T-helper 2 cell (primary cell): Measurements from ENCODE around the gene HS3ST6.
"Not testable (repeated sequence)": the region's sequence is repeated elsewhere in the genome, so short reads cannot be mapped to it uniquely, and the experiment has no call there.

Experiments used
- DNase-seq, 5 experiments: peaks; one replicate each; pipeline versions ENCODE4 v3.0.0 to v3.0.0-alpha.2; 2012 to 2022

The HS3ST6 gene

DNA sequence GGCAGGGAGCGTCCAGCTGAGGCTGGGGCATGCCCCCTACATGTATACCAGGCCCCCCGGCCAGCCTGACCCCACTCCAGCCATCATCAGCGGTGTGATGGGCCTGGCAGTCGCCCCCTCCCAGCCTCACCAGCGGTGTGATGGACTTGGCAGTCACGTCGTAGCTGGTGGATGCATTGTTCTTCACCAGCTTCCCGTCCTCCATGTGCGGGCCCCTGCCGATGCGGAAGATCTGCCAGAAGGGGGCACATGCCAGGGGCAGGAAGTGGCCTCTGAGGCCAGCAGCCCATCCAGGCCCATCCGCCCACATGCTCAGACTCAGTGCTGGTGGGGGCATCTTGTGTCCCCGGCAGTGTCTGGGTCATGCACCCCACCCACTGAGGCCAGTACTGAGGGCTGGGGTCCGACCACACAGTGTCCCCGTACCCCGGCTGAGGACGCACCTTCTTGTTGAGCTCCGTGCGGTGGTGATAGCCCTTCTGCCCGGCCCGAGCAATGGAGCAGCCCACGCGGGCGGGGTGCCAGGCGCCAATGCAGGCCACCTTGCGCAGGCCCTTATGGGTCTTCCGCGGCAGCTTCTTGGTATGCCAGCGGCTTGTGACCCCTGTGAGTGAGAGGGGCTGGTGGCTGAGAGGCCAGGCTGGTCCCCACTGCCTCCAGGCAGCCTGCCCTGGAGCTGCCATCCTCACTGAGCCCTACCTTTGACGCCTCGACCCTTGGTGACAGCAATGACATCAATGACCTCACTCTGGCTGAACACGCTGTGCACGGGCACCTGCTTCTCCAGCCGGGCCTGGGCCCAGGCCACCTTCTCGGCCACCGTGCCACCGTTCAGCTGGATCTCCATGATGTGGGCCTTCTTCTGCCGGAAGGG, 28.5 kb upstream of the HS3ST6 start:
- DNase-seq = no peak

DNA sequence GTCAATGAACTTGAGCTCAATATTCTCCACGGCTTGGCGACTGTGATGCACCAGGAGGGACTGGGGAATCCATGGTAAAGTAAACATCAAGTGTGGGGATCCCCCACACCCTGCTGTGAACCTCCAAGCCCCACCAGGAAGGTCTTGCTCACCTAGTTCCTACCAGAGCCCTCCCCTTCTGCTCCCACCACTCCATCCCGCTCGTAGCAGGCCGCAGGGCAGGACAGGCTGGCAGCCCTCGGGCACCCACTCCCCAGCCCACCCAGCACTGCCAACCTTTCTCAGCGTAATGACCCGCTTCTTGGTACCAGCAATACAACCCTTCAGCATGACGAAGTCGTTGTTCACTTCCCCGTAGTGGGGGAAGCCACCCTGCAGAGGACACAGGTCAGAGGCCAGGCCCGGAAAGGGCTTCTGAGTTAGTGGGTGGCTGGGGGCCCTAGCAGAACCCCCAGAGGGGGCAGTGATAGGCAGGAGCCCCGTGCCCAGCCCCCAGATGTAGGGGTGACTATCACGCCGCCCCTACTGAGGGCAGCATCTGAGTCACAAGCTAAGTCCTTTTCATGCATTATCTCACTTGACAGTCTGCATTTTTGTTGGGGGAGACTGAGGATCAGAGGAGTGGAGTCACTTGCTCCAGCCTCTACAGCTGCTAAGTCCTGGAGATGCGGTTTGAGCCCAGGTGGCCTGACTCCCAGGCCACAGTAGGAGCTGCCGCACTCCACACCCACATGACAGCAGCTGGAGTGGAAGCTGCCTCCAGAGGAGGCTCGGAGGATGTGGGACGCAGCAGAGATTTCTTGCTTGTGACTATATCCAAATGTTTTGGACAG, 27.6 kb upstream of the HS3ST6 start:
- no peak for DNase-seq

DNA sequence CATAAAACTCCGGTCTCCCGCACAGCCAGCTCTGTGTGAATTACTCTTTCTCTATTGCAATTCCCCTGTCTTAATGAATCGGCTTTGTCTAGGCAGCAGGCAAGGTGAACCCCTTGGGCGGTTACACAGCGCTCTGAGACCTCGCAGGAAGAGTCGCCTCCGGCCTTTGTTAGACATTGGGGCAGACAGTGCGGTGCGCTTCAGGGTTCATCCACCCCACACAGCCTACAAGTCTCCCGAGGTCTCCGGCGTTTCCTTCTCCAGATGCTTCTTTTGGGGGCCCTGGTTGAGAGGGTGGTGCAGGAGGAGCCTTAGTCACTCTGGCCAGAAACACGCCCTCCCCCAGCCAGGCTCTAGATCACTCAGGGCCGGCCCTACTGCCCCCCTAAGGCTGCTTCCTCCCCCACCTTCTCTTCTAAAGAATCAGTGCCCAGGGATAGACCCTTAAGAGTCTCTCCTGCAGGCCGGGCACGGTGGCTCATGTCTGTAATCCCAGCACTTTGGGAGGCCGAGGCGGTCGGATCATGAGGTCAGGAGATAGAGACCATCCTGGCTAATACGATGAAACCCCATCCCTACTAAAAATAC, 26.5 kb upstream of the HS3ST6 start:
- no peak for DNase-seq

DNA sequence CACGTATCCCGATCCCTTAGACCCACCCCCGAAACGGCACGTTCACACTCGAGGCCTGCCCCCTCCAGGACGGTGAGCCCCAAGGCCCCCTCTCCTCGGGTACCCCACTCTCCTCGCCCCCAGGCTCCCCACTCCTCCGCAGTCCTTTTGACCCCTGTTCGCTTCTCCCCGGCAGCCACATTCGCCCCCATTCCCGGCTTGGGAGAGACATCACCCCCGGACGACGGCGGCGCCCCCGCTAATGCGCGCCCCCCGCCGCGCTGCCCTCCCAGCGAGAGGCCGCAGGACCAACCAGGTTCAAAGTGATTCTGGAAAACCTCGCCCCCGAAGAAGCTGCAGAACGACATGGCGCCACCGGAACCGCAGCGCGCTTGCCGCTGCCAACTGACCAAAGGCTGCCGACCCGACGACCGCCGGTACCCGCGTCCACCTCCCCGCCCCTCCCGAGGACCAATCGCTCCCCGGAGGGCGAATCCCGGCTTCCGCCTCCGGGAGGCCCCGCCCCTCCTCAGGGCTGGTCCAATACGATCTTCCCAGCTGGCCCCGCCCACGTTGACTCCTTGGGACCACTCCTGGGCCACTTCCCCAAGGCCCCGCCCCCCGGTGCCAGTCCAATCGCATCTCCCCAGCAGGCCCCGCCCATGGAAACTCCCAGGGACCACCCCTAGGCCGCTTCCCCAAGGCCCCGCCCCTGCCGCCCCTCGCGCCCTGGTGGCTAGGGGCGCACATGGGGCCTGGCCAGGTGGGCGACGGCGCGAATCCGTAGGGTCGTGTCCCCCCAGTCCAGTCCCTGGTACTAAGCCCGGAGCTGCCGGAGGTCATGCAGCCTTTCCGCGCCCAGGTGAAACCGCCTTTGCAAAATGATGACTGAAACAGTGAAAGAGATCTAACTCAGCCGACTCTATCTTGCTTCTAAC, 24.9 kb upstream of the HS3ST6 start, which contains the start of gene MSRB1:
MSRB1 (minus strand) TSS at position 390 of the 917 bp plus-strand sequence; CDS start at position 347, 43 bp downstream.
- peak; percentile 98 to 100 (median 99) for DNase-seq

DNA sequence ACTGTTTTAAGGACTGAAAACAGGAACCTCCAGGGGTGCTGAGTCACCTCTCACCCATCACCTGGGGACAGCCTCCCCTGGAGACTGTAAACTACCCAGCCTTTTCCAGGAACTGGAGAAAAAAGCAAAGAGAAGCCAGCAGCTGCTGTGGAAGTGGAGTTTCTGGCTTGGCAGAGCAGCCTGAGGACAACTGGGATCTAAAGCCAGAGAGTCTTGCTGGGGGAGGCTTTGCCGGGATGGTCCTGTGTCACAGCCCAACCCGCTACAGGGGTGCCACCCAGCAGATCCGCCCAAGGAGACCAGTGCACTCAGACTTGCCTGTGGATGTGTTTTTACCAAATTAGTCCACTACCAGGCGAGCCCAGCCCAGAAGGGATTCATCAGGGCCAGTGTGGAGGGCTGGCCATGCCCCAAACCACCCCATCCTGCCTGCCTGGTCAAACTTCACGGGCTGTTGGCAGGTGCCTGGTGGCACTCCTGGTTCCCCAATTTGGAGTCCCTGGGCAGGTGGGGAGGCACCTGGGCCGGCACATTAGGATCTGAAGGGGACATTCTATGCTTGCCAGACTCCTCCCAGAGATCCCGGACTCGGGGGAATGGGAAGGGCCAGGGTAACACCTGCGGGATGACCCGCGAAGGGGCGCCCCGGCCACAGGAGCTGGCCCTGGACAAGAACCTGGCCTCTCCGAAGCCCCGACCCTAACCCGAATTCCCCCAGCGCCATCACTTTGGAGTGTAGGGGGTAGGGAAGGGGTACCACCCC, 24.0 kb upstream of the HS3ST6 start:
- no peak for DNase-seq

DNA sequence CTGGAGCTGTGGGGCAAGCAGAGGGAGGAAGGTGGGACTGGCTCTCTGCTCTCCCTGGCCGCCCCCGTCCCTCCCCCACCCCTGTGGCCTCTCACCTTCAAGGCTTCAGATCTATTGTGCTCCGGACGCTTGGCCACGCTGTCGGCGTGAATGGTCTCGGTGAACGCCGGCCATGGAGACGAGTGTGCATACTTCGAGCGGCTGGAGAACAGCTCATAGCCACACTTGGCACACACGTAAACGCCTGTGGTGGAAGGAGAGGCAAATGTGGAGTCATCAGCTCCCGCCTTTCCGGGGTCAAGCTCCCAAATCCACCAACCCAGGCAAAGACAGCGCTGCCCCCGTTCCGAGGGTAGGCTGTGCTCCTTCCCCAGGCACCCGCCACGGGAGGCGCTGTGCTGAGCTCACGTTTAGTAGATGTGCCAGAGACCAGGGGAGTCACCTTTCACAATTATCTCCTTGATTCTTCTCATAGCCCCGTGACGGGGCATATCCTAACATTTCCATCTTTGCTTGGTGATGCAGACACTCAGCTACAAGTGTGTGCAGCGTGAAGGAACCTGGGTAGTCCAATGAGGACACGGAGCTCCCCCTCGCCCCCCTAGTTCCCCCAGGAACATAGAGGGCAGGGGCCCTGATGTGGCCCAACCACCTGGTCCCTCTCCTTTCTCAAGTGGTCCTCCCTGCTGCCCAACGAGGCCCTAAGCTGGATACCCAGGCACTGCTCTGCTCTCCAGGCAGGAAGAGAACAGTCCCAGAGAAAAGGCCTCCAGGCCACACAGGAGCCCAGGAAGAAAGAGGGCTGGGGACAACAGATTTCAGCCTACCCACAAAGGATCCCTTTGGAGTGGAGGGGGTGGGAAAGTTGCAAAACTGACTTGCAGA, 23.2 kb upstream of the HS3ST6 start:
- DNase-seq = no peak

- no peak for DNase-seq
Observed at GRCh38 chr16:1940273-1941161, 22.3 kb upstream of the HS3ST6 start.

GRCh38 chr16:1939833-1940232, 21.6 kb upstream of the HS3ST6 start:
- DNase-seq = not testable (repeated sequence)

- no peak for DNase-seq
Observed at GRCh38 chr16:1938910-1939309, 20.7 kb upstream of the HS3ST6 start.

- no peak for DNase-seq
Observed at GRCh38 chr16:1938316-1938715, 20.1 kb upstream of the HS3ST6 start.

DNA sequence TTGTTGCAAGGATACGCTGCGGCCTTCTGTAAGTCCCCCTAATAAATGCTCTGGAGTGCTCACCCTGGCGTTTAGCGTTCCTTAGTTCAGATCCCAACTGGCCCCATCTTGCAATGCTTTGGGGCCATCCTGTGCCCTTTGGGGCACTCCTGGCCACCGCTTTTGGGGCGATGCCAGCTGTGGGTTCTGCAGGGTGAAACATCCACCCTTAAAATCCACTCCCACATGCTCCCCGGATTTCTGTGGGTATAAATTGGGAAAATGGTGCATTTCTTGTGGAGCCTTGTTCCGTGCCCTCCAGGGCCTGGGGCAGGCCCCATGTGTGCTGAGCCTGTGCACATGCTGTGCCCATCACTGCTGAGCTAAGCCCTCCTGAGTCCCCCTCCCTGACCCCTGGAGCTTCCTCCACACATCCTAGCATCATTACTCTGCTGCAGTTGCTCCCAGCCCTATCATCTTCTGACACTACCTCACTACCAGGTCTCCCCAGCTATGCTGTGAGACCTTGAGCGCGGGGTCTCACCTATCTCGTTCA, 18.8 kb upstream of the HS3ST6 start:
- DNase-seq = no peak

DNA sequence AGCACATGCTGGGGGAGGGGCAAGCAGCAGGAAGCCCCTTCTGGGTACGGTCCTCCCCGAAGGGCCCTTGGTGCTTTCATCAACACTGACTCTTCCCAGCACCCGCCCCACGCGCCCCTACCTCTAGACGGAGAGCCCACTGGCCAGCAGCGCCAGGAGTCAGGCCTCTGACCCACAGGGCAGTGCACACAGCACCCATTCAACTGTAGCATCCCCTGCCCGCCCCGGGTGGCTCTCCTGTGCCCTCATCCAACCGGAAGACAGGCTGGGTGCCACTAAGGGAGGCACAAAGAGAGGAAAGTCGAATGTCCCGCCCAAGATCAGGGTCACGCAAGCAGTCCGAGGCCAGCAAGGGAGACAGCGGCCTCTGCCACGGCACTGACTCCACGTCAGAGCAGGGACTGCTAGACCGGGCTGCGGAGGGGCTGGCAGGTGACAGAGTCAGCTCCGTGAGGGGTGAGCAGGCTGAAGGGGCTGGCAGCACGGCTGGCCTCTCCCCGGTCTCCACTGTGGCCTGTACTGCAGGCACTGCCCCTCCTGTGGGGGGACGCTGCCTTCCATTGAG, 15.0 kb upstream of the HS3ST6 start:
- no peak for DNase-seq

GRCh38 chr16:1932050-1933028, 14.1 kb upstream of the HS3ST6 start:
- no peak for DNase-seq

- DNase-seq = no peak
Observed at GRCh38 chr16:1930338-1930720, 12.1 kb upstream of the HS3ST6 start.

- DNase-seq = peak; percentile 84 to 94 (median 87)
Observed at GRCh38 chr16:1929578-1930337, 11.5 kb upstream of the HS3ST6 start.

- peak in 1 of 5 experiments; percentile 26 for DNase-seq
Observed at GRCh38 chr16:1929105-1929504, 10.9 kb upstream of the HS3ST6 start.

- no peak for DNase-seq
Observed at GRCh38 chr16:1926271-1926670, 8.1 kb upstream of the HS3ST6 start.
